Neural cell (in vitro differentiated cells): ENCODE results near the gene ARHGAP40.

Source experiments
- EP300 ChIP-seq: fragments of 450-650 bp; conservative IDR thresholded peaks from 2 replicates; pipeline ENCODE4 v1.6.1; 2014; ENCODE audit warnings: antibody characterized with exemption, mild to moderate bottlenecking, moderate library complexity; ENCODE audit not compliant: poor library complexity, severe bottlenecking
- EZH2 ChIP-seq: fragments of 200-600, 300-800 bp; shearing (Covaris generic), sonication (generic); IDR thresholded peaks from 2 replicates; pipeline ENCODE4 v1.6.1; 2014; ENCODE audit warnings: antibody characterized with exemption, low read length, borderline replicate concordance, mild to moderate bottlenecking; ENCODE audit not compliant: insufficient read depth, poor library complexity, severe bottlenecking
- TF ChIP-seq, protein P1 (sequence below): fragments of 450-650 bp; IDR thresholded peaks from 2 replicates; pipeline ENCODE4 v1.5.1; 2014; ENCODE audit warnings: antibody characterized with exemption, mild to moderate bottlenecking, moderate library complexity; ENCODE audit not compliant: poor library complexity, severe bottlenecking
- TF ChIP-seq, protein P2 (sequence below): IDR thresholded peaks from 2 replicates; pipeline ENCODE4 v1.6.1; 2012; ENCODE audit warnings: borderline replicate concordance

DNA sequence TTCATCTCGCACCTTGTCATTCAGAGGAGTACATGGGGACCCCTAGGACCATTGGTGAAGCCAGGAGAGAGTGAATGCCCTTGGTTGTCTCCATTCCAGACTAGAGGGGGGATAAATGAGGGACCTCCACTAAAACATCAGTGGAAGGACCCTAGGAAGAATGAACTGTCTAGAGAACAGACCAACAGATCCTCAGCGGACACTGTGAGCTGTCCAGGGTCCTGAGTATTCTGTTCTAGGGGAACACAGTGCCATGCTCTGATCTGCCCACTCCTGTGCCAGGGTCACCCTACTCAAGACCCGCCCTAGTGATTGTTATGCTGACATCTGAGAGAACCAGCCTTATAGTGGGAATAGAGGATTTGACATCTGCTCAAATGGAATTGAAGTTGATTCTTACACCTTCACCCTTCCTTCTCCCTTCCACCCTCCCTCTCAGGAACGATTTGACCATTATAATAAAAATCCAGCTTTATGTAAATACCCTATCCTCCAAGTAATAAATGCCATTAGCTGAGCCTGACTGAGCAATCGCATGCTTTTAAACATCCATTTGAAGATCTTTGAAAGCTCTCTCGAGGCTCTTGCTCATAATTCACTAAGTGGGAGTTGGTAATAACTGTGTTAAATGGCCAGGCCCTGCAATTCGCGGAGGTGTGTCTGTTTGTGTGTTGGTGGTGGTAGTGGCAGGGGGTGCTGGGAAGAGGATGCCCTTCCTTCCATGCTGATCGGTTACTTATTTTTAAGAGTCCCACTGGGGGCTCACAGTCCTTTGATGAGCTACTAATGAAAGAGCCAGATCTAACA, 79.1 kb downstream of the ARHGAP40 start:
- TF ChIP-seq, protein P1, sequence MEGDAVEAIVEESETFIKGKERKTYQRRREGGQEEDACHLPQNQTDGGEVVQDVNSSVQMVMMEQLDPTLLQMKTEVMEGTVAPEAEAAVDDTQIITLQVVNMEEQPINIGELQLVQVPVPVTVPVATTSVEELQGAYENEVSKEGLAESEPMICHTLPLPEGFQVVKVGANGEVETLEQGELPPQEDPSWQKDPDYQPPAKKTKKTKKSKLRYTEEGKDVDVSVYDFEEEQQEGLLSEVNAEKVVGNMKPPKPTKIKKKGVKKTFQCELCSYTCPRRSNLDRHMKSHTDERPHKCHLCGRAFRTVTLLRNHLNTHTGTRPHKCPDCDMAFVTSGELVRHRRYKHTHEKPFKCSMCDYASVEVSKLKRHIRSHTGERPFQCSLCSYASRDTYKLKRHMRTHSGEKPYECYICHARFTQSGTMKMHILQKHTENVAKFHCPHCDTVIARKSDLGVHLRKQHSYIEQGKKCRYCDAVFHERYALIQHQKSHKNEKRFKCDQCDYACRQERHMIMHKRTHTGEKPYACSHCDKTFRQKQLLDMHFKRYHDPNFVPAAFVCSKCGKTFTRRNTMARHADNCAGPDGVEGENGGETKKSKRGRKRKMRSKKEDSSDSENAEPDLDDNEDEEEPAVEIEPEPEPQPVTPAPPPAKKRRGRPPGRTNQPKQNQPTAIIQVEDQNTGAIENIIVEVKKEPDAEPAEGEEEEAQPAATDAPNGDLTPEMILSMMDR = no peak
- TF ChIP-seq EZH2 = no peak
- TF ChIP-seq, protein P2, sequence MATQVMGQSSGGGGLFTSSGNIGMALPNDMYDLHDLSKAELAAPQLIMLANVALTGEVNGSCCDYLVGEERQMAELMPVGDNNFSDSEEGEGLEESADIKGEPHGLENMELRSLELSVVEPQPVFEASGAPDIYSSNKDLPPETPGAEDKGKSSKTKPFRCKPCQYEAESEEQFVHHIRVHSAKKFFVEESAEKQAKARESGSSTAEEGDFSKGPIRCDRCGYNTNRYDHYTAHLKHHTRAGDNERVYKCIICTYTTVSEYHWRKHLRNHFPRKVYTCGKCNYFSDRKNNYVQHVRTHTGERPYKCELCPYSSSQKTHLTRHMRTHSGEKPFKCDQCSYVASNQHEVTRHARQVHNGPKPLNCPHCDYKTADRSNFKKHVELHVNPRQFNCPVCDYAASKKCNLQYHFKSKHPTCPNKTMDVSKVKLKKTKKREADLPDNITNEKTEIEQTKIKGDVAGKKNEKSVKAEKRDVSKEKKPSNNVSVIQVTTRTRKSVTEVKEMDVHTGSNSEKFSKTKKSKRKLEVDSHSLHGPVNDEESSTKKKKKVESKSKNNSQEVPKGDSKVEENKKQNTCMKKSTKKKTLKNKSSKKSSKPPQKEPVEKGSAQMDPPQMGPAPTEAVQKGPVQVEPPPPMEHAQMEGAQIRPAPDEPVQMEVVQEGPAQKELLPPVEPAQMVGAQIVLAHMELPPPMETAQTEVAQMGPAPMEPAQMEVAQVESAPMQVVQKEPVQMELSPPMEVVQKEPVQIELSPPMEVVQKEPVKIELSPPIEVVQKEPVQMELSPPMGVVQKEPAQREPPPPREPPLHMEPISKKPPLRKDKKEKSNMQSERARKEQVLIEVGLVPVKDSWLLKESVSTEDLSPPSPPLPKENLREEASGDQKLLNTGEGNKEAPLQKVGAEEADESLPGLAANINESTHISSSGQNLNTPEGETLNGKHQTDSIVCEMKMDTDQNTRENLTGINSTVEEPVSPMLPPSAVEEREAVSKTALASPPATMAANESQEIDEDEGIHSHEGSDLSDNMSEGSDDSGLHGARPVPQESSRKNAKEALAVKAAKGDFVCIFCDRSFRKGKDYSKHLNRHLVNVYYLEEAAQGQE = no peak
- TF ChIP-seq EP300 = no peak
